Renal cortex interstitium (tissue), 11 donors: ENCODE measurements around the gene ENG. TPM values are rescaled to one million over a fixed set of nuclear protein-coding genes. Genes with fewer than 3 reads are reported as not detected.

Experiments used
- DNase-seq, 11 donors: peaks; one replicate each; pipeline ENCODE4 v3.0.0-alpha.2; 2013; ENCODE audit warnings: low read depth in 9 of 11, low spot score in 4 of 11; ENCODE audit errors: extremely low read depth in 1 of 11
- polyA plus RNA-seq, 3 donors: library from polyadenylated mRNA; unstranded; fragments of 120-200 nt; gene quantifications; one replicate each; pipeline ENCODE4 v1.2.1, GENCODE V29; 2013; ENCODE audit not compliant: insufficient read length in 3 of 3

The ENG gene
- polyA plus RNA-seq, 3 donors = 75.7 to 92.9 (median 83.7) TPM

GRCh38 chr9:127829205-127829906, 25.1 kb downstream of the ENG start:
- DNase-seq = no peak

GRCh38 chr9:127828262-127829031, 26.0 kb downstream of the ENG start:
- DNase-seq = peak; percentile 57 to 89 (median 82)

GRCh38 chr9:127826253-127826913, 28.1 kb downstream of the ENG start:
- DNase-seq = no peak

GRCh38 chr9:127825319-127826051, 29.0 kb downstream of the ENG start:
- no peak for DNase-seq

DNA sequence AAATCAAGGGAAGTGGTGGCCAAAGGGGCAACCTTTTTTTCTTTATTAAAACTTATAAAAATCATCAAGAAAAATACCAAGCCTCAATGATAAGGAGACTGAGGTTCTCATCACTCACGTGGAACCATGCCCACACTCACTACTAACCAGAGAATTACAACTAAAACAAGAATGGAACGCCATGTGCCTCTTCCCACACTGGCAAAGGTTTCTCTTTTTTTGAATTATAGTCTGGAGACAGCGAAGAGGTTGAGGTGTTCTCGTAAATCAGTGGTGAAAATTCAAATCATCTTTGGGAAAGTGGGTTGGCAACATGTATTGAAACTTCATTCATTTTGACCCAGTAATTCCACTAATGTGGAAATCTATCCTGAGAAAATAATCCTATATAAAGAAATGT, 32.4 kb downstream of the ENG start:
- DNase-seq = no peak

GRCh38 chr9:127818574-127818973, 35.9 kb downstream of the ENG start:
- DNase-seq = no peak

DNA sequence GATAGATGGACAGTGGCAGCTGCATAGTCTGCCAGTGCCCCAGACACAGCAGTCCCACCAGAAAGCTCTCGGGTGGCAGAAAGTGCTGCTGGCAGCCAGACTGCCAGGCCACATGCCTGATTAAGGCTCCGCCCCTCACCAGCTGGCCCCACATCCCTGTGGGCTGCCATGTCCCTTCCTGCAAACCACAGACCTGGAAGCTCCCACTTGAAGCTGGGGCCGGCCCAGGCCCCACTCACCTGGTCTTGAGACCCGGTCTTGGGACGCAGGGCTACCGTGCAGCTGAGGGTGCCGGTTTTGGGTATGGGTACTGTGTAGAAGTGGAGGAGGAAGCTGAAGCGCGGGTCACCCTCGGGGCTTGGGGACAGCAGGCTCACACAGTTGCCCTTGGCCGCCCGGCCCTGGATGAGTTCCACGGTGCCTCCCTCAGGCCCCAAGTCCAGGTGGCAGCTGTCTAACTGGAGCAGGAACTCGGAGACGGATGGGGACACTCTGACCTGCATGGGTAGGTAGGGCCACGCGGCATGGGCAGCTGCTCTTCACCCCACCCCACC, 36.5 kb downstream of the ENG start:
- no peak for DNase-seq

DNA sequence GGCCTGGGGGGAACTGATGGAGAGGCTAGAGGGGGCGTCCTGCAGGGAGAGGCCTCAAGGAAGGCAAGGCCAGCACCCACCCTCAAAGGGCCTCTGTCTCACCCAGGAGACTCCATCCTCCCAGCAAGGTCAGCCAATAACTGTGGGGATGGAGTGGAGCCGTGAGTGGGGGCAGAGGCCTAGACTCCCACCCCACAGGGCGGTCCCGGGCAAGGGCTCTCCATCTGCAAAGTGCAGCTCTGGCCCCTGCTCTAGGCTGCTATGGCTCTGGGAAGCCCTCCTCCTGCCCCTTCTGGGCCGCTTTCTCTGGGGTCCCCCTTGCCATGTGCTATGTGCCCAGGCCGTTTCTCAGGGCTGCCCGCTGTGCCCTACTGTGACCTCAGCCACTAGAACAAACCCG, 37.7 kb downstream of the ENG start:
- DNase-seq = no peak

DNA sequence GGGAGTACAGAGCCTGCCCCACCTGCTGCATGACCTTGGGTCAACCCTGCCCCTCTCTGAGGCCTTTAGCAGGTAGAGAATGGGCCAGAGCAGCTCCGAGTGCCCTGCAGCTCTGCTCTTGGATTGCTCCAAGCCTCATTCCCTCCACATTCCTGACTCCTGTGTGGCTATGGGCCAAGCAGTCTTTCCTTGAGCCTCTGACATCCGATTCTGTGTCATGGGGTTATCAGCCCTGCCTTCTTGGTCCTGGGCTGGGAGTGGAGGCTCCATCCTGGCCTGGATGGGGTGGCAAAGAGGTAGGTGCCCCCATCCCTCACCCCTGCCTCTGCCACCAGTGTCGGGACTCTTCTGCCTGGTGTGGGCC, 38.1 kb downstream of the ENG start:
- no peak for DNase-seq

DNA sequence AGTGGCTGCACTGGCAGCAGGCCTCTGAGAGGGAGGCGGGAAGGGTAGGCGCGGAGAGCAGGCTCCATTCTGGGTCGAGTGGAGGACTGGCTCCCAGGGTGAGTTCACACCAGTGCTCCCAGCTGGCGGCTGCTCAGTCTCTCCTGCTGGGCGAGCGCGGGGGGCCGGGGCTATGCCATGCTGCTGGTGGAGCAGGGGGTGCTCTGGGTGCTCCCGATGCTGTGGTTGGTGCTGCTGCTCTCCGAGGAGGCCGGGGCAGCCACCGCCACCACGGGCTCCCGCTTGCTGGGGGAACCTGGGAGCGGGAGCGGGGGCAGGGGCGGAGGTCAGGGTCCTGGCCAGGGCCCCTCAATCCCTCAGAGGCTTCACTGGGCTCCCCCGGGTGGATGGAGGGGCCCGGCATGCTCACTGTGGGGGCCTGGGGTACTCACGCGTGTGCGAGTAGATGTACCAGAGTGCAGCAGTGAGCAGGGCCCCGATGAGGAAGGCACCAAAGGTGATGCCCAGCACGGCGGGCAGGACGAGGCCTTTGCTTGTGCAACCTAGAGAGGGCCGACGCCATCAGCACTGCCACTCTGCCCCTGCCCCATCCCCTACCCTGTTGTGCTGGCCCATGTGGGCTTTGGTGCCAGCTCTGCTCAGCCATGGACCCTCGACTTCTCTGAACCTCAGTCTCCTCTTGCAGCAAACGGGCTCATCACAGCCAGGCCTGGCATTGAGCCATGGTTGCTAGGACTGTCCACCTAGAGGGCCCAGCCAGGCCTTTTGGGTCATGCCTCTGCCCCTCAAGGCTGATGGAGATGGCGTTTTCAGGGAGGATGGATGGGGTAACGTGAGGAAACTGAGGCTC, 38.7 kb downstream of the ENG start:
- DNase-seq = no peak

GRCh38 chr9:127814619-127815511, 39.6 kb downstream of the ENG start:
- DNase-seq = no peak

DNA sequence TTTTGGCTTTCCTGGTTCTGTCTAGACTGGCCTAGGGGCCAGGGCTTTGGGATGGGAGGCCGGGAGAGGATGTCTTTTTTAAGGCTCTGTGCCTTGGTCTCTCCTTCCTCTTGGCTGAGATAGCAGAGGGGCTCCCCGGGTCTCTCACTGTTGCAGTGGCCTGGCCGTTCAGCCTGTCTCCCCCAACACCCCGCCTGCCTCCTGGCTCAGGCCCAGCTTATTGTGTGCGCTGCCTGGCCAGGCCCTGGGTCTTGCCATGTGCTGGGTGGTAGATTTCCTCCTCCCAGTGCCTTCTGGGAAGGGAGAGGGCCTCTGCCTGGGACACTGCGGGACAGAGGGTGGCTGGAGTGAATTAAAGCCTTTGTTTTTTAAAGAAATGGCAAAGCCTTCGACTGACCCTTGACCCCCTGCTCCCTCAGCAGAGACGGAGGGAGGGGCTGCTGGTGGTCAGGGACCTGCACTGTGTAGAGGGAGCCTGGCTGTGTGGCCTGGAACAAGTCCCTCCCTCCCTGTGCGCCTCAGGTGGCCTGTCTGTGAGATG, 40.7 kb downstream of the ENG start:
- no peak for DNase-seq

GRCh38 chr9:127812936-127813675, 41.4 kb downstream of the ENG start:
- DNase-seq = no peak

DNA sequence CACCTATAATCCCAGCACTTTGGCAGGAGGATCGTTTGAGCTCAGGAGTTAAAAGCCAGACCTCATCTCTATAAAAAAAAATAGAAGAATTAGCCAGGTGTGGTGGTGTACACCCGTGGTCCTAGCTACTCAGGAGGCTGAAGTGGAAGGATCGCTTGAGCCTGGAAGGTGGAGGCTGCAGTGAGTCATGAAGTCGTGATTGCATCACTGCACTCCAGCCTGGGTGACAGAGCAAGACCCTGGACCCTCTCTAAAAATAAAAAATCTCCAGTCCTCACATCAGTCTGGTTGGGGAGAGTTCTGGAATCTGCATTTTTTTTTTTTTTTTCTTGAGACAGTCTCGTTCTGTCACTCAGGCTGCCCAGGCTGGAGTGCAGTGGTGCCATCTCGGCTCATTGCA, 42.4 kb downstream of the ENG start:
- DNase-seq = no peak

DNA sequence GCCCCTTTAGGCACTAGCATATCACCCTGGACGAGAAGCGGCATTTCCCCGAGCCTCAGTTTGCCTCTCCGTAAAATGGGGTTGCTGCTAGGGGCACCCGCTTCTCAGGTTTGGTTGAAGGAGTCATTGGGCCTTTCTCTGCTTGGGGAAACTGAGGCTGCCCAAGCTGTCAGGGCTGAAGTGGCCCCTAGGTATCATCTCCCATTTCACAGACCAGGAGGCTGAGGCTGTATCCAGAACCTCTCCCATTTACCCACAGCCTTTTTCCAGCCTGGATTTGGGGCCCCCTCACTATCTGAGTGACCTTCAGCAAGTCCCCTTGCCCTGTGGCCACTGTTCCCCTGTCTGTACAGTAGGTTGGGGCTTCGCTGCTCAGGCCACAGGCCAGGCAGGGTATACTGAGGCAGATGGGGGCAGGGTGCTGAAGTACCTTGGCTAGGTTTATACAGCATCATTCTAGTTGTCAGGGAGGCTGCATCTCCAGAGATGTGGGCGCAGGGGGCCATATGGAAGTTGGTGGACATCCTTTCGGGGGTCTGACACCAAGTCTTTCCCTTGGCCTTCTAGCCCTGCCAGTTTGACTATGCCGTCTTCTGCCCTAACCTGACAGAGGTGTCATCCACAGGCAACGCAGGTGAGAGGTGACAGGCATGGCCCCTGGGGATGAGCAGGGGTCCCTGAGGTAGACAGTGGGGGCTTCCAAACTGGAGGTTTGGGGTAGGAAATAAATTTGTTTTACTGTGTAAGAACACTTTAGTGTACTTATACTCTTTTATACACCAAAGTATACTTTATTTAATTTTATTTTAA, 43.9 kb downstream of the ENG start:
- DNase-seq = no peak
